ENCODE measurements around the gene MTHFD1L. TPM values are rescaled to one million over a fixed set of nuclear protein-coding genes. Genes with fewer than 3 reads are reported as not detected.

Gene MTHFD1L
- total RNA-seq, 1 donor from 2014 or later, result 53.2 TPM

DNA sequence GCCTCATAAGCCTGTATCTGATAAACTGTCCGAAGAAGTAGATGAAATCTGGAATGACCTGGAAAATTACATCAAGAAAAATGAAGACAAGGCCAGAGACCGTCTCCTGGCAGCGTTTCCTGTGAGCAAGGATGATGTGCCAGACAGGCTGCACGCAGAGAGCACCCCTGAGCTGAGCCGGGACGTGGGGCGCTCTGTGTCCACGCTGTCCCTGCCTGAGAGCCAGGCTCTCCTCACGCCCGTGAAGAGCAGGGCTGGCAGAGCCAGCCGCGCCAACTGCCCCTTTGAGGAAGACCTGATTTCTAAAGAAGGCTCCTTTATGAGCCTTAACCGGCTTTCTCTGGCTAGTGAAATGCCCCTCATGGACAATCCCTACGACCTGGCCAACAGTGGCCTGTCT lies 33.9 kb upstream of the MTHFD1L start:
- TF ChIP-seq, protein P1, sequence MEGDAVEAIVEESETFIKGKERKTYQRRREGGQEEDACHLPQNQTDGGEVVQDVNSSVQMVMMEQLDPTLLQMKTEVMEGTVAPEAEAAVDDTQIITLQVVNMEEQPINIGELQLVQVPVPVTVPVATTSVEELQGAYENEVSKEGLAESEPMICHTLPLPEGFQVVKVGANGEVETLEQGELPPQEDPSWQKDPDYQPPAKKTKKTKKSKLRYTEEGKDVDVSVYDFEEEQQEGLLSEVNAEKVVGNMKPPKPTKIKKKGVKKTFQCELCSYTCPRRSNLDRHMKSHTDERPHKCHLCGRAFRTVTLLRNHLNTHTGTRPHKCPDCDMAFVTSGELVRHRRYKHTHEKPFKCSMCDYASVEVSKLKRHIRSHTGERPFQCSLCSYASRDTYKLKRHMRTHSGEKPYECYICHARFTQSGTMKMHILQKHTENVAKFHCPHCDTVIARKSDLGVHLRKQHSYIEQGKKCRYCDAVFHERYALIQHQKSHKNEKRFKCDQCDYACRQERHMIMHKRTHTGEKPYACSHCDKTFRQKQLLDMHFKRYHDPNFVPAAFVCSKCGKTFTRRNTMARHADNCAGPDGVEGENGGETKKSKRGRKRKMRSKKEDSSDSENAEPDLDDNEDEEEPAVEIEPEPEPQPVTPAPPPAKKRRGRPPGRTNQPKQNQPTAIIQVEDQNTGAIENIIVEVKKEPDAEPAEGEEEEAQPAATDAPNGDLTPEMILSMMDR (IDR thresholded peaks at IDR 0.05; ENCODE audit: insufficient read depth, low read length, severe bottlenecking), result no peak
- Histone ChIP-seq H3K36me3 (ENCODE audit: control insufficient read depth, insufficient read depth, low read length) (no peaks in the 10 kb centered on the region), H3K27me3 (ENCODE audit: control insufficient read depth, insufficient read depth, low read length) (no peaks in the 10 kb centered on the region), H3K4me3 (ENCODE audit: low read depth, low read length) (no peak overlapping the region)
- FAIRE-seq, result no peak
- DNase-seq (ENCODE audit: low read depth), result no peak

DNA sequence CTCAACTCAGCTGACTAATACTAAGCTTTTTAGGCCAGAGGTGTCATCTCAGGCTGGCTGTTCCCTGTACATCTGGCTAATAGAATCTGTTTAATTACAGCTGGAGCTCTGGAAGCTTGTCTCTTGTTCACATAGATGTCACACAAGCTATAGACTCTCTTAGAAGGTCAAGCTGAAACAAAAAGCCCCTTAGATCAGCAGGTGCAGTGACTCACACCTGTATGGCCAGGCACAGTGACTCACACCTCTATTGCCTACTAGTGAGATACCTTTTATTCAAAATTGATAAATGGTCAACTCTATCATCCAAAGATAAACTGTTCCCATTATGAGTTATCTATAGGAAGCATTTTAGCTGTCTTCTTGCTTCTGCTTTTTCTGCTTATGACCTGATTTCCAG lies 29.9 kb upstream of the MTHFD1L start:
- TF ChIP-seq, protein P1 (IDR thresholded peaks at IDR 0.05; ENCODE audit: insufficient read depth, low read length, severe bottlenecking), result no peak
- no peaks in the 10 kb centered on the region for H3K27me3 ChIP-seq (ENCODE audit: control insufficient read depth, insufficient read depth, low read length)
- peaks cover 3% of the 10 kb centered on the region for H3K36me3 ChIP-seq (ENCODE audit: control insufficient read depth, insufficient read depth, low read length)
- FAIRE-seq (no peak), DNase-seq (ENCODE audit: low read depth) (peak; percentile 80)
- no peak overlapping the region for H3K4me3 ChIP-seq (ENCODE audit: low read depth, low read length)

DNA sequence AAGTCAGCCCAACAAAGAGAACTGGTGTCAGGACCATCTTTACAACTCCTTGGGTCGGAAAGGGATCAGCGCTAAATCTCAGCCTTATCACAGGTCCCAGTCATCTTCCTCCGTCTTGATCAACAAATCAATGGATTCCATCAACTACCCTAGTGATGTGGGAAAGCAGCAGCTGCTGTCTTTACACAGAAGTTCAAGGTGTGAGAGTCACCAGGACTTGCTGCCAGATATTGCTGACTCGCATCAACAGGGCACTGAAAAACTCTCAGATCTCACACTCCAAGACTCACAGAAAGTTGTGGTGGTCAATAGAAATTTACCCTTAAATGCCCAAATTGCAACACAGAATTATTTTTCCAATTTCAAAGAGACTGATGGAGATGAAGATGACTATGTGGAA lies 25.3 kb upstream of the MTHFD1L start:
- Histone ChIP-seq H3K4me3 (ENCODE audit: low read depth, low read length) (no peak overlapping the region), H3K36me3 (ENCODE audit: control insufficient read depth, insufficient read depth, low read length) (peaks cover 3% of the 10 kb centered on the region), H3K27me3 (ENCODE audit: control insufficient read depth, insufficient read depth, low read length) (no peaks in the 10 kb centered on the region)
- TF ChIP-seq, protein P1 (IDR thresholded peaks at IDR 0.05; ENCODE audit: insufficient read depth, low read length, severe bottlenecking), result no peak
- DNase-seq (ENCODE audit: low read depth), result no peak
- no peak for FAIRE-seq

DNA sequence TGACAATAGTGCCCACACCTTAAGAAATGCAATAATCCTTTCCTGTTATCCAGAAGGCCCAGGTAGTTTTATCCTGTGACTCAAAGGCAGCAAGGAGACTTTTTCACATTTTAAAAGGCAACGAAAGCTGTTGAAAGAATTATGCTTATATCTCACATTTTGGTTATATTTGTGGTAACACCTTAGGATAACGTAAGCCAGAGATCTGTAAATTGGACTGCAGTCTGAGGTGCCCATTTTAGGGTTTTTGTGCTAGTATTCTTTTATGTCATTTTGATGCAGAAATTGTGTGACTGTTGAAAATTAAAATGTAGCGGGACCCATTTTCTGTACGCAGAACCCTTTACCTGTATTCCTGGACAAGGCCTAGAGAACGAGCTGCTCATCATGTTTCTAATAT lies 24.3 kb upstream of the MTHFD1L start:
- DNase-seq (ENCODE audit: low read depth) (no peak), FAIRE-seq (no peak)
- Histone ChIP-seq H3K27me3 (ENCODE audit: control insufficient read depth, insufficient read depth, low read length) (no peaks in the 10 kb centered on the region), H3K4me3 (ENCODE audit: low read depth, low read length) (no peak overlapping the region), H3K36me3 (ENCODE audit: control insufficient read depth, insufficient read depth, low read length) (peaks cover 3% of the 10 kb centered on the region)
- TF ChIP-seq, protein P1 (IDR thresholded peaks at IDR 0.05; ENCODE audit: insufficient read depth, low read length, severe bottlenecking), result no peak

DNA sequence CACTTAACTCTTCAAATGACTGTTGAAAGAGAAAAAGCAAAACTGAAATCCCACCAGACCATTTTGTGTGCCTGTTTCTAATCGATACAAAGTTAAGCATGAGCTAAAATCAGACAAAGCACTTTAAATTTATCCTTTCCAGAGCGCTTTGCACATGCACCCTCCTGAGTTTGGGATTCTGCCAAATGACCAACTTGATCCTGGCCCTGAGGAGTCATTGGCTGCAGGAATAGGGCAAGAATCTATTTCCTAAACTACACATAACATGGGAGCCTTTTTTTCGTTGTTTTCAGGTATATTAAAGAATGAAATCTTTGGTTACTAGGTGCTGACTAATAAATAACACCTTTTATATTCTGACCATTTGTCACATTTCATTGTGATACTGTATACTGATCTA lies 23.8 kb upstream of the MTHFD1L start:
- H3K27me3 ChIP-seq (ENCODE audit: control insufficient read depth, insufficient read depth, low read length), result no peaks in the 10 kb centered on the region
- no peak for DNase-seq (ENCODE audit: low read depth)
- FAIRE-seq, result no peak
- TF ChIP-seq, protein P1 (IDR thresholded peaks at IDR 0.05; ENCODE audit: insufficient read depth, low read length, severe bottlenecking), result no peak
- H3K4me3 ChIP-seq (ENCODE audit: low read depth, low read length), result no peak overlapping the region
- H3K36me3 ChIP-seq (ENCODE audit: control insufficient read depth, insufficient read depth, low read length), result peaks cover 3% of the 10 kb centered on the region

DNA sequence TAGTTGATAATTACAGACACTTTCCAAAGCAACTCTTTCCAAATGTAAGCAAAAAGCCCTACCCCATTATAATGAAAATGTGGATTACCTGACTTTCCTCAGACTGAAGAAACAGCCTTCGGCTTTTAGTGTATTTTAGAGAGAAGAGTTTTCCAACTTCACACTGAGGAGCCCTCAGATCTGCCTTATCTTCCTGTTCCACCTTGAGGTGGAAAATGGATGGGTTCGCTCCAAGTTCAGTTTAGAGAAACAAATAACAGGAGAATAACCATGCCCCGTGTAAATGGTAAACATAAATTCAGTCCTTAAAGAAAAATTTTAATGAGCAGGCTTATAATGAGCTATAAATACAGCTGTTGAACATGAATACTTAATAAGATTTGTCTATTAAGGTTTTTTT lies 21.1 kb upstream of the MTHFD1L start:
- Histone ChIP-seq H3K36me3 (ENCODE audit: control insufficient read depth, insufficient read depth, low read length) (peaks cover 3% of the 10 kb centered on the region), H3K27me3 (ENCODE audit: control insufficient read depth, insufficient read depth, low read length) (no peaks in the 10 kb centered on the region), H3K4me3 (ENCODE audit: low read depth, low read length) (no peak overlapping the region)
- TF ChIP-seq, protein P1 (IDR thresholded peaks at IDR 0.05; ENCODE audit: insufficient read depth, low read length, severe bottlenecking), result no peak
- FAIRE-seq (no peak), DNase-seq (ENCODE audit: low read depth) (no peak)
